HCEC 1CT (cell line): ENCODE measurements around the gene LLPH.

Experiments used
- DNase-seq: peaks from one replicate; pipeline ENCODE4 v3.0.0-alpha.2; 2017

The LLPH gene

GRCh38 chr12:66141299-66141698 is 10.7 kb upstream of the LLPH start:
- no peak for DNase-seq

- DNase-seq, result peak; percentile 29
These were observed 10.2 kb upstream of the LLPH start for GRCh38 chr12:66140731-66141130.

GRCh38 chr12:66139328-66139727 is 8.8 kb upstream of the LLPH start:
- no peak for DNase-seq

- DNase-seq, result no peak
These were observed 7.4 kb upstream of the LLPH start for GRCh38 chr12:66137937-66138336.

- DNase-seq, result peak; percentile 90
These were observed 1.9 kb upstream of the LLPH start for GRCh38 chr12:66132408-66132807.

GRCh38 chr12:66131067-66131688 is 628 bp upstream of the LLPH start:
- no peak for DNase-seq

GRCh38 chr12:66129934-66130266 is 650 bp downstream of the LLPH start:
- no peak for DNase-seq

- no peak for DNase-seq
These were observed 2.9 kb downstream of the LLPH start for GRCh38 chr12:66127650-66128049.

GRCh38 chr12:66120477-66120876 is 10.1 kb downstream of the LLPH start:
- DNase-seq, result no peak

- DNase-seq, result no peak
These were observed 10.7 kb downstream of the LLPH start for GRCh38 chr12:66119870-66120241.

- peak; percentile 58 for DNase-seq
These were observed 11.2 kb downstream of the LLPH start for GRCh38 chr12:66119229-66119869.

GRCh38 chr12:66118240-66118891 is 12.2 kb downstream of the LLPH start:
- DNase-seq, result peak; percentile 76

- no peak for DNase-seq
These were observed 13.3 kb downstream of the LLPH start for GRCh38 chr12:66117242-66117641.

- no peak for DNase-seq
These were observed 15.4 kb downstream of the LLPH start for GRCh38 chr12:66115071-66115600.

- DNase-seq, result no peak
These were observed 17.1 kb downstream of the LLPH start for GRCh38 chr12:66113471-66113870.

- peak; percentile 46 for DNase-seq
These were observed 18.9 kb downstream of the LLPH start for GRCh38 chr12:66111605-66112004.

GRCh38 chr12:66109056-66109455 is 21.5 kb downstream of the LLPH start:
- no peak for DNase-seq

GRCh38 chr12:66108386-66108785 is 22.2 kb downstream of the LLPH start:
- DNase-seq, result no peak

- peak; percentile 87 for DNase-seq
These were observed 23.1 kb downstream of the LLPH start for GRCh38 chr12:66107451-66107915.

GRCh38 chr12:66103016-66103913 is 27.3 kb downstream of the LLPH start:
- DNase-seq, result no peak

GRCh38 chr12:66092559-66093269 is 37.8 kb downstream of the LLPH start:
- DNase-seq, result peak; percentile 65

GRCh38 chr12:66090157-66090556 is 40.4 kb downstream of the LLPH start:
- DNase-seq, result no peak
